ENCODE measurements around the gene SYT3.
"Not testable (repeated sequence)": the region's sequence is repeated elsewhere in the genome, so short reads cannot be mapped to it uniquely, and the experiment has no call there.

SYT3 gene

DNA sequence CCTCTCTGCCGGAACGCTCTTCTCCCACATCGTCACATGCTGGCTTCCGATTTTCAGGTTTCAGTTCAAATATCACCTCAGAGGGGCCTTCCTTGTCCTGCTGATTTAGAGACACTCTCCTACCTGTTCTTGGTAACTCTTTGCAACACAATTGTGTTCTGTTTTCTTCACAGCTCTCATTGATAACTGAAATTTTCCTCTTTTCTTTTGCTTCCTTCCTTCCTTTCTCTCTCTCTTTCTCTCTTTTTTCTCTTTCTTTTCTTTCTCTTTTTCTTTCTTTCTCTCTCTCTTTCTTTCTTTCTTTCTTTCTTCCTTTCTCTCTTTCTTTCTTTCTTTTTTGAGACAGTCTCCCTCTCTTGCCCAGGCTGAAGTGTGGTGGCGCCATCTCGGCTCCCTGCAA, 59.4 kb downstream of the SYT3 start:
- Histone ChIP-seq H3K9me3 (ENCODE audit: insufficient read depth, low read depth, low read length) (no peaks in the 10 kb centered on the region), H2AFZ (ENCODE audit: low read length) (no peak overlapping the region), H3K36me3 (ENCODE audit: insufficient read depth, low read length) (no peaks in the 10 kb centered on the region), H3K4me3 (ENCODE audit: low read length, poor library complexity, severe bottlenecking) (no peak overlapping the region), H3K9ac (ENCODE audit: low read depth, low read length, poor library complexity, severe bottlenecking) (no peak overlapping the region), H4K20me1 (ENCODE audit: insufficient read depth, low read length, poor library complexity, severe bottlenecking) (no peaks in the 10 kb centered on the region), H3K4me1 (ENCODE audit: insufficient read depth, low read length, poor library complexity, severe bottlenecking) (no peaks in the 10 kb centered on the region), H3K27me3 (ENCODE audit: insufficient read depth, low read length, poor library complexity, severe bottlenecking) (no peaks in the 10 kb centered on the region), H3K4me2 (ENCODE audit: low read depth, low read length, poor library complexity, severe bottlenecking) (no peak overlapping the region), H3K9me2 (replicated peaks; ENCODE audit: low read depth, low read length) (no peaks in the 10 kb centered on the region), H3F3A (ENCODE audit: low read depth) (no peaks in the 10 kb centered on the region), H3K79me2 (ENCODE audit: insufficient read depth, low read length) (no peaks in the 10 kb centered on the region)
- TF ChIP-seq, protein P1, sequence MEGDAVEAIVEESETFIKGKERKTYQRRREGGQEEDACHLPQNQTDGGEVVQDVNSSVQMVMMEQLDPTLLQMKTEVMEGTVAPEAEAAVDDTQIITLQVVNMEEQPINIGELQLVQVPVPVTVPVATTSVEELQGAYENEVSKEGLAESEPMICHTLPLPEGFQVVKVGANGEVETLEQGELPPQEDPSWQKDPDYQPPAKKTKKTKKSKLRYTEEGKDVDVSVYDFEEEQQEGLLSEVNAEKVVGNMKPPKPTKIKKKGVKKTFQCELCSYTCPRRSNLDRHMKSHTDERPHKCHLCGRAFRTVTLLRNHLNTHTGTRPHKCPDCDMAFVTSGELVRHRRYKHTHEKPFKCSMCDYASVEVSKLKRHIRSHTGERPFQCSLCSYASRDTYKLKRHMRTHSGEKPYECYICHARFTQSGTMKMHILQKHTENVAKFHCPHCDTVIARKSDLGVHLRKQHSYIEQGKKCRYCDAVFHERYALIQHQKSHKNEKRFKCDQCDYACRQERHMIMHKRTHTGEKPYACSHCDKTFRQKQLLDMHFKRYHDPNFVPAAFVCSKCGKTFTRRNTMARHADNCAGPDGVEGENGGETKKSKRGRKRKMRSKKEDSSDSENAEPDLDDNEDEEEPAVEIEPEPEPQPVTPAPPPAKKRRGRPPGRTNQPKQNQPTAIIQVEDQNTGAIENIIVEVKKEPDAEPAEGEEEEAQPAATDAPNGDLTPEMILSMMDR (conservative IDR thresholded peaks at IDR 0.05; ENCODE audit: low read length): no peak
- TF ChIP-seq EZH2phosphoT487 (IDR thresholded peaks at IDR 0.05; ENCODE audit: borderline replicate concordance): no peak

DNA sequence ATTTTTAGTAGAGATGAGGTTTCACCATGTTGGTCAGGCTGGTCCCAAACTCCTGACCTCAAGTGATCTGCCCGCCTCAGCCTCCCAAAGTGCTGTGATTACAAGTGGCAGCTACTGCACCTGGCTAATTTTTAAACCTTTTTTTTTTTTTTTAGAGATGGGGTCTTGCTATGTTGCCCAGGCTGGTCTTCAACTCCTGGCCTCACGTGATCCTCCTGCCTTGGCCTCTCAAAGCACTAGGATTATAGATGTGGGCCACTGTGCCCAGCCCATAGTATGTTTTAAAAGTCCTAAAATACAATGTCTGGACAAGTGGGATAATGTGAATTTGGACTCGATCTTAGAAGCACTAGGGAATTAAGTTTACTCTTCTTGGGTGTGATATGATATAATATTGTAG, 62.9 kb downstream of the SYT3 start:
- H3K36me3 ChIP-seq (ENCODE audit: insufficient read depth, low read length); H4K20me1 ChIP-seq (ENCODE audit: insufficient read depth, low read length, poor library complexity, severe bottlenecking); H3K9me2 ChIP-seq (replicated peaks; ENCODE audit: low read depth, low read length); H3F3A ChIP-seq (ENCODE audit: low read depth); H3K4me2 ChIP-seq (ENCODE audit: low read depth, low read length, poor library complexity, severe bottlenecking); H3K4me3 ChIP-seq (ENCODE audit: low read length, poor library complexity, severe bottlenecking); H3K9ac ChIP-seq (ENCODE audit: low read depth, low read length, poor library complexity, severe bottlenecking); H3K27me3 ChIP-seq (ENCODE audit: insufficient read depth, low read length, poor library complexity, severe bottlenecking); H3K79me2 ChIP-seq (ENCODE audit: insufficient read depth, low read length); H3K9me3 ChIP-seq (ENCODE audit: insufficient read depth, low read depth, low read length); H2AFZ ChIP-seq (ENCODE audit: low read length); H3K4me1 ChIP-seq (ENCODE audit: insufficient read depth, low read length, poor library complexity, severe bottlenecking): not testable (repeated sequence)

DNA sequence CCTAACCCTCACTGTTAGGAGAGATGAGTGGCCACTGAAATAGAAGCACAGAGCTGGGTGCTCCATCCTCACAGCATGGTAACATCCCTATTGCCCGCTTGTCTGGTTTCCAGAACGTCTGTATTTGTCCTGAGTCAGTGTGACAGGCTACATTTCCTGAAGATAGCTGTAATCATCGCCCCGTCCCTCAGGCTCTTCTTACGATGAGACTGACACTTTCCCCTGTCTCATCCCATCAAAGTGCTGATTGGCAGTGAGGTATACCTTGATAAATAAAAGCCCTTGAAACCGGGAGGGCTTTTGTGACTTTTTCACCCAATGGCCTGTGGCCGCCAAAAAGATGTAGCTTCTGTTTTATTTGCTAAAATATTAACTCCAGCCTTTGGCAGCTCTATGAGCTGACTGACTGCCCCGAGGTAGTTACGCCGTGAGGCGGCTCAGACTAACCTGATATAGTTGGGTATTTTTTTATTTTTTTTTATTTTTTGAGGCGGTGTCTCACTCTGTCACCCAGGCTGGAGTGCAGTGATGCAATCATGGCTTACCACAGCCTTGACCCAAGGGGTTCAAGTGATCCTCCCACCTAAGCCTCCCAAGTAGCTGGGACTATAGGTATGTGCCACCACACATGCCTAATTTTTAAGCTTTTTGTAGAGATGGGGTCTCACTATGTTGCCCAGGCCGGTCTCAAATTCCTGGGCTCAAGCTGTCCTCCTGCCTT, 65.8 kb downstream of the SYT3 start:
- Histone ChIP-seq H3K4me2 (ENCODE audit: low read depth, low read length, poor library complexity, severe bottlenecking) (no peak overlapping the region), H2AFZ (ENCODE audit: low read length) (no peak overlapping the region), H3K9me3 (ENCODE audit: insufficient read depth, low read depth, low read length) (no peaks in the 10 kb centered on the region), H3K36me3 (ENCODE audit: insufficient read depth, low read length) (no peaks in the 10 kb centered on the region), H3K9ac (ENCODE audit: low read depth, low read length, poor library complexity, severe bottlenecking) (no peak overlapping the region), H3K9me2 (replicated peaks; ENCODE audit: low read depth, low read length) (no peaks in the 10 kb centered on the region), H3K4me3 (ENCODE audit: low read length, poor library complexity, severe bottlenecking) (no peak overlapping the region), H3F3A (ENCODE audit: low read depth) (no peaks in the 10 kb centered on the region), H3K79me2 (ENCODE audit: insufficient read depth, low read length) (no peaks in the 10 kb centered on the region), H3K4me1 (ENCODE audit: insufficient read depth, low read length, poor library complexity, severe bottlenecking) (no peaks in the 10 kb centered on the region), H3K27me3 (ENCODE audit: insufficient read depth, low read length, poor library complexity, severe bottlenecking) (no peaks in the 10 kb centered on the region), H4K20me1 (ENCODE audit: insufficient read depth, low read length, poor library complexity, severe bottlenecking) (no peaks in the 10 kb centered on the region)
- TF ChIP-seq, protein P1 (conservative IDR thresholded peaks at IDR 0.05; ENCODE audit: low read length): no peak
- TF ChIP-seq EZH2phosphoT487 (IDR thresholded peaks at IDR 0.05; ENCODE audit: borderline replicate concordance): no peak

Data from Loucy (cell line).